OCI-LY1 (cell line): ENCODE data around the gene SPRED3.

Source experiments
- H2AFZ ChIP-seq: fragments of 200-600 bp; sonication (generic), shearing (Covaris generic); 2 replicates; pipeline ENCODE4 v1.6.0; 2014; ENCODE audit warnings: antibody characterized with exemption, mild to moderate bottlenecking, low read length
- H3F3A ChIP-seq: fragments of 200-600 bp; sonication (generic), shearing (Covaris generic); 2 replicates; pipeline ENCODE4 v1.6.0; 2014; ENCODE audit warnings: mild to moderate bottlenecking, antibody characterized with exemption, low read length, moderate library complexity; ENCODE audit not compliant: insufficient read depth
- H3K27ac ChIP-seq: fragments of 200-600 bp; sonication (generic); 2 replicates; pipeline ENCODE4 v1.5.1; 2014; ENCODE audit warnings: low read length, mixed run types, mild to moderate bottlenecking, low read depth; ENCODE audit not compliant: poor library complexity, severe bottlenecking
- H3K27me3 ChIP-seq: fragments of 200-600 bp; sonication (generic); 2 replicates; pipeline ENCODE4 v1.6.0; 2014; ENCODE audit warnings: antibody characterized with exemption, mild to moderate bottlenecking, low read length, moderate library complexity; ENCODE audit not compliant: insufficient read depth
- H3K36me3 ChIP-seq: fragments of 200-600 bp; sonication (generic); 2 replicates; pipeline ENCODE4 v1.6.1; 2014; ENCODE audit warnings: mild to moderate bottlenecking, antibody characterized with exemption, low read length, moderate library complexity, mixed read lengths; ENCODE audit not compliant: insufficient read depth
- H3K4me1 ChIP-seq: fragments of 200-600 bp; sonication (generic); 2 replicates; pipeline ENCODE4 v1.5.1; 2014; ENCODE audit warnings: mild to moderate bottlenecking, low read length, moderate library complexity; ENCODE audit not compliant: insufficient read depth, severe bottlenecking
- H3K4me2 ChIP-seq: fragments of 200-600 bp; sonication (generic), shearing (Covaris generic); 2 replicates; pipeline ENCODE4 v1.6.1; 2014; ENCODE audit warnings: low read length
- H3K4me3 ChIP-seq: fragments of 200-600 bp; sonication (generic); 2 replicates; pipeline ENCODE4 v1.5.1; 2014; ENCODE audit warnings: low read length, low read depth, mild to moderate bottlenecking, mixed read lengths; ENCODE audit not compliant: poor library complexity, severe bottlenecking
- H3K79me2 ChIP-seq: fragments of 200-600 bp; shearing (Covaris generic); 2 replicates; pipeline ENCODE4 v1.6.1; 2016; ENCODE audit warnings: mixed run types, low read length, mixed read lengths; ENCODE audit not compliant: insufficient read depth
- H3K9ac ChIP-seq: fragments of 200-600 bp; sonication (generic), shearing (Covaris generic); 2 replicates; pipeline ENCODE4 v1.6.1; 2014; ENCODE audit warnings: mild to moderate bottlenecking, low read length, mixed read lengths
- H3K9me2 ChIP-seq: fragments of 200-600 bp; sonication (generic), shearing (Covaris generic); 2 replicates; pipeline ENCODE4 v1.6.1; 2014; ENCODE audit warnings: low read depth, mild to moderate bottlenecking, low read length, mixed read lengths
- H3K9me3 ChIP-seq: fragments of 200-600 bp; shearing (Covaris generic); 2 replicates; pipeline ENCODE4 v1.6.1; 2014; ENCODE audit warnings: low read length, mixed read lengths
- H4K20me1 ChIP-seq: fragments of 200-600 bp; sonication (generic), shearing (Covaris generic); 2 replicates; pipeline ENCODE4 v1.6.0; 2016; ENCODE audit warnings: mild to moderate bottlenecking, low read length; ENCODE audit not compliant: insufficient read depth
- CTCF ChIP-seq: fragments of 200-600 bp; sonication (generic), shearing (Covaris generic); IDR thresholded peaks from 2 replicates; pipeline ENCODE4 v1.5.1; 2017; ENCODE audit warnings: mild to moderate bottlenecking, antibody characterized with exemption, low read length, moderate library complexity, mixed read lengths
- EZH2 ChIP-seq: fragments of 200-600 bp; sonication (generic), shearing (Covaris generic); IDR thresholded peaks from 2 replicates; pipeline ENCODE4 v1.8.0; 2017; ENCODE audit warnings: borderline replicate concordance, mixed run types, mild to moderate bottlenecking, antibody characterized with exemption, low read length, moderate library complexity, mixed read lengths

Gene SPRED3

GRCh38 chr19:38443458-38443999 is 55.0 kb downstream of the SPRED3 start:
- H3K27ac ChIP-seq = no peak overlapping the region
- H3K4me3 ChIP-seq = no peak overlapping the region
- no peaks in the 10 kb centered on the region for H3K4me1 ChIP-seq
- no peaks in the 10 kb centered on the region for H3K36me3 ChIP-seq
- H3K27me3 ChIP-seq = no peaks in the 10 kb centered on the region
- H3K4me2 ChIP-seq = no peak overlapping the region
- H3F3A ChIP-seq = no peaks in the 10 kb centered on the region
- H3K9ac ChIP-seq = no peak overlapping the region
- no peaks in the 10 kb centered on the region for H4K20me1 ChIP-seq
- H3K9me3 ChIP-seq = no peaks in the 10 kb centered on the region
- no peak overlapping the region for H2AFZ ChIP-seq
- TF ChIP-seq CTCF = no peak
- no peaks in the 10 kb centered on the region for H3K79me2 ChIP-seq
- H3K9me2 ChIP-seq = no peaks in the 10 kb centered on the region

GRCh38 chr19:38444026-38444425 is 55.5 kb downstream of the SPRED3 start:
- Histone ChIP-seq H3K79me2 (no peaks in the 10 kb centered on the region), H3K27ac (no peak overlapping the region), H2AFZ (no peak overlapping the region), H3K9me2 (no peaks in the 10 kb centered on the region), H3K9me3 (no peaks in the 10 kb centered on the region), H4K20me1 (no peaks in the 10 kb centered on the region), H3K36me3 (no peaks in the 10 kb centered on the region), H3F3A (no peaks in the 10 kb centered on the region), H3K27me3 (no peaks in the 10 kb centered on the region), H3K4me3 (no peak overlapping the region), H3K9ac (no peak overlapping the region), H3K4me1 (no peaks in the 10 kb centered on the region), H3K4me2 (no peak overlapping the region)
- TF ChIP-seq CTCF (no peak), EZH2 (no peak)

- H3K4me2 ChIP-seq = no peak overlapping the region
- H2AFZ ChIP-seq = no peak overlapping the region
- no peaks in the 10 kb centered on the region for H3K27me3 ChIP-seq
- no peaks in the 10 kb centered on the region for H3K9me2 ChIP-seq
- no peaks in the 10 kb centered on the region for H3K79me2 ChIP-seq
- no peaks in the 10 kb centered on the region for H3K36me3 ChIP-seq
- H3K4me3 ChIP-seq = no peak overlapping the region
- H3K4me1 ChIP-seq = no peaks in the 10 kb centered on the region
- H3K9me3 ChIP-seq = no peaks in the 10 kb centered on the region
- H3F3A ChIP-seq = no peaks in the 10 kb centered on the region
- TF ChIP-seq EZH2 (no peak), CTCF (no peak)
- H4K20me1 ChIP-seq = no peaks in the 10 kb centered on the region
- no peak overlapping the region for H3K9ac ChIP-seq
- H3K27ac ChIP-seq = no peak overlapping the region
Measured at GRCh38 chr19:38445362-38445761, 56.9 kb downstream of the SPRED3 start.
